ENCODE measurements around the gene CHAT.

CHAT gene

DNA sequence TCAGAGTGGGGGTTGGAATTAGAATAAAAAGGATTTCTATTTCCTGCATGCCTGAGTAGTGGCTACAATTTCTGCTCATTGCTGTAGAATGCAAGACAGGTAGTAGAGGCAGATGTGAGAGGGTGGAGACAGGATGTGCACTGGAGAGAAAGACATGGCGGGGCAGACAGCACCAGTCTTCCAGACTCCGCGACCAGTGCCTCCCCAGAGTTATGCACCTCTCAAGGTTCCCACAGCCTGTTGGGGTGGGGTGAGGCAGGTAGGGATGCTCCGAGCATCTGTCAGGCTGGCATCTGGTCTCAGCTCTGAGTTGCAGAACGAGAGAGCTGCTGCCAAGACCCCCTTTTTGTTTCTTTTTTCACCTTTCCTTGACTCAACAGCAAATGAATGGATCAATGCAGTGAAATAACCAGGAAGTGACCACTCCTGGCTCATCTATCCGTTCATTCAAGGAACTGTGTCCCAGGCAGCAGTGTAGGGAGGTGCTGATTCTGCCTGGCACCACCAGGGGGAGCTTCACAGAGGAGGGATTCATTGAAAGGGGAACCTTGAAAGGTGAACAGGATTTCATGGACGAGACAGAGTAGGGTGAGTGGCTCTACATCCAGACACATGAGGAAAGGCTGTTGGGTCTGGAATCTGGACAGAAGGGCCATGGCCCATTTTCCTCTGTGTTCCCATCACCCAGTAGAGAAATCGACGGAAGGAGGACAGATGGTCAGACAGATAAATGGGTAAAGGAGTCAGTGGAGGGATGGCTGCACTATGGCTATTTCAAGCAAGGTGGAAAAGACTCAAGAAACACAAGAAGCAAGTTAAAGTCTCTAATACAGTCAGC, 20.9 kb upstream of the CHAT start:
- peaks cover 8% of the 10 kb centered on the region for H3K27me3 Mint-ChIP-seq (ENCODE audit: low read depth)

DNA sequence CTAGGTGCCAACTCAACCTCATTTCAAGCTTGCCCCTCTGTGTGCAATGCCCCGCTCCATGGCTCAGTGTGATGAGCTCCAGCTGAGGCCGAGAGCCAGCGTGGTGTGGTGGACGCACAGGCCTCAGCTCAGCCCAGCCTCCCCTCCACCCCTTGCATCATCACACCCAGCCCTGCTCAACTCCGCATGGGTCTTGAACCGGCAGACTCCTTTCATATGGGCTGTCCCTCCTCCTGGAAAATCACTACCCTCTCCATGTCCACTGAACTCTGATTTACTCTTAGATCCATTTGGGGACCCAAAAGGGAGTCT, 20.3 kb upstream of the CHAT start:
- Mint-ChIP-seq H3K36me3 (ENCODE audit: low read depth) (no peaks in the 10 kb centered on the region), H3K9me3 (peaks cover 6% of the 10 kb centered on the region), H3K4me3 (no peak overlapping the region), H3K27ac (no peak overlapping the region), H3K27me3 (ENCODE audit: low read depth) (peaks cover 8% of the 10 kb centered on the region), H3K4me1 (ENCODE audit: low read depth) (peaks cover 3% of the 10 kb centered on the region)
- DNase-seq (ENCODE audit: low spot score): no peak

More for the DNA sequence above, 20.9 kb upstream of the CHAT start:
- peaks cover 6% of the 10 kb centered on the region for H3K9me3 Mint-ChIP-seq
- no peak overlapping the region for H3K4me3 Mint-ChIP-seq
- no peaks in the 10 kb centered on the region for H3K36me3 Mint-ChIP-seq (ENCODE audit: low read depth)
- no peak for DNase-seq (ENCODE audit: low spot score)
- H3K27ac Mint-ChIP-seq: no peak overlapping the region
- peaks cover 3% of the 10 kb centered on the region for H3K4me1 Mint-ChIP-seq (ENCODE audit: low read depth)

DNA sequence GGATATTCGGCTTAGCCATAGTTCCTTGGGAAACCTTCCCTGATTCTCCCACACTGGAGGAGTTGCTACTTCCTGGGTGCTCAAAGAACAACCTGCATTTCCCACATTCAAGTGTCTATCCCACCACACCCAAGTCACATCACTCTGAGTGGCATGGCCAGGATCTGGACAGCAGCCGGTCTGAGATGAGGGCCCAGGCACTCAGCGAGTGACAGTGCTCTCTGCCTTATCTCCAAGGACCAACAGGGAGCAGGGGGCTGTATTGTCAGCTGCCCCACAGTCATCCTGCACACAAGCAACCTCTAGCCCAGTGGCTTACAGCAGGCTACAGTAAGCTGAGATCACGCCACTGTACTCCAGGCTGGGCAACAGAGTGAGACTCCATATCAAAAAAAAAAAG, 19.8 kb upstream of the CHAT start:
- Mint-ChIP-seq H3K9me3 (peaks cover 6% of the 10 kb centered on the region), H3K4me1 (ENCODE audit: low read depth) (peaks cover 3% of the 10 kb centered on the region), H3K27ac (no peak overlapping the region), H3K36me3 (ENCODE audit: low read depth) (no peaks in the 10 kb centered on the region), H3K27me3 (ENCODE audit: low read depth) (peaks cover 8% of the 10 kb centered on the region), H3K4me3 (no peak overlapping the region)
- no peak for DNase-seq (ENCODE audit: low spot score)

DNA sequence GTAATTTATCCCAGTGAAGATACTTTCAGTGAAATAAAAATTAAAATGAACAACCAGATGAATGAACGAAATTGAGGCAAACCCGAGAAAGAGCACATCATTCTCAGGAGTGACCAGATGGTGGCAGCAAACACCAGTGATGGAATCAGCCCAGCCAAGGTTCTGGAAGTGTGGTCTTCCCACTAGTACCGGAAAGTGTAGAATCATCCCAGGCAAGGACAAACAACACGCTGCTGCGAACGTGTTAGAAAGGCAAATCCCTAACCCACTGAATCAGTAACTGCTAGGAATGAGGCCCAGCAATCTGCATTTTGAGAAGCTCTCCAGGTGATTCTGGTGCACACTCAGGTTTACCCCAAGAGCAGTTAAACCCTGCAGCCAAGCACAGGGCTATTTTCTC, 19.2 kb upstream of the CHAT start:
- peaks cover 8% of the 10 kb centered on the region for H3K27me3 Mint-ChIP-seq (ENCODE audit: low read depth)
- no peak for DNase-seq (ENCODE audit: low spot score)
- no peaks in the 10 kb centered on the region for H3K9me3 Mint-ChIP-seq
- H3K4me1 Mint-ChIP-seq (ENCODE audit: low read depth): peaks cover 3% of the 10 kb centered on the region
- no peaks in the 10 kb centered on the region for H3K36me3 Mint-ChIP-seq (ENCODE audit: low read depth)
- H3K4me3 Mint-ChIP-seq: no peak overlapping the region
- no peak overlapping the region for H3K27ac Mint-ChIP-seq

DNA sequence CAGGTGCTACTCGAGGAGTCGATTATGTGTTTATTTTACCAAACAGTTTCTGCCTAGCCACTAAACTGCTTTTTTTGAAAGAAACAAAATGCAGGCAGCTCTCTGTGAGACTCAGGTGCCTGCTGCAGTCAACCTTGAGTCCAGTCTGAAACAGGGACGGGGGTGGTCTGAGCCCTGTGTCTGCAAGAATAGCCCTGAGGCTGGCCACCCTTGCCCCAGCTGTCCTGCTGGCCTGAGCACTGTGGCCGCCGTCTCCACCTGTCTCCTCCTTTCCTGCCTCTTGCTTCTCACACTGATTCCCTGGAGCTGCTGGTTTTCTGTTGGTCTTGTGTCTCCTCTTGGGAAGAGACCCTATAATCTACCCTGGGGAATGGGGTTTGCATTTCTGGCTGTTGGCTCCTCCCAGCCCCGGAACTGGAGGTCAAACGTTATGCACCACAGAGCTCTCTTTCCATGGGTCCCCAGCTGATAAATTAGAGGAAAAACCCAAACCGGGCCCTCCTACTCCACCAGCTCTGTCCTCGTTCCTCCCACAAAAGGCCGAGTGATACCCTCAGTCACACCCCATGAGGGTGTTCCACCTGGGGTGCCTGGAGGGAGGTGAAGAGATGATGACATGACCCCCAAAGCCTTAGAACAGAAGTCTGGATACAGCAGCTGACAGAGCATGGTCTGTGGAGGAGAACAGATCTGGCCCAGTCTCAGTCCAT, 18.7 kb upstream of the CHAT start:
- H3K9me3 Mint-ChIP-seq: no peaks in the 10 kb centered on the region
- no peak overlapping the region for H3K4me3 Mint-ChIP-seq
- H3K4me1 Mint-ChIP-seq (ENCODE audit: low read depth): peaks cover 3% of the 10 kb centered on the region
- H3K27me3 Mint-ChIP-seq (ENCODE audit: low read depth): peaks cover 8% of the 10 kb centered on the region
- no peak for DNase-seq (ENCODE audit: low spot score)
- no peaks in the 10 kb centered on the region for H3K36me3 Mint-ChIP-seq (ENCODE audit: low read depth)
- H3K27ac Mint-ChIP-seq: no peak overlapping the region

DNA sequence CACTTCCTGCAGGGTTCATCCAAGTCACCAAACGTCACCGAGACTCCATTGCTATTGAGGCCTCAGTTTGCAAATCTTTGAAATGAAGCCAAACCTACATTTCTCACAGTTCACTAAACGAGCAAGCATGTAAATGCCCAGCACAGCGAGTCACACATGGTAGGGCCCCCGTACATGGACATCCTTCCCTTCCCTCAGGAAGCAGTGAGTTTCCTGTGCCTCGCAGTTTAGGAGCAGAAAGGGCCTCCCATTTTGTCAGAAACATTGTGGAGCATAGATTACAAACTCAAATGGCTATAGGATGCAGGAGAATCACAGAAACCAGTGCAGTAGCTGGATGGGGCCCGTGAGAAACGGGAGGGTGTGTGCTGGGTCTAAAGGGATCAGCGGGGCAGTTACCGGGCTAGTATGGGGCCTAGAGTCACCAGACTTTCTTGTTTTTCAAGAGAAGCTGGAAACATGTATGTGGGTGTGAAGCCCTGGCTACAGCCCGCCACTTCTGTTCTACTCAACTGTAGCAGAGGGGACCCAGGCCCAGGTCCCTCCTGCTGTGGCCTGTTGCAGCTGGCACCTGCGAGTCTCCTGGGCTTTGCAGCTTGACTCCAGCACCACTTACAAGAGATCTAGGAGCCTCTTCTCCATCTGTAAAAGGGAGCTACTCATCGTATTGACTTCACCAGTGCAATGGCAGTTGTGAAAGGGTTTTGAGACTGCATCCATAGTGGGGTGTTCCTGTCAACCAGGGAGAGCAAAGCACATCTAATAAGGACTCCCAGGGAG, 17.9 kb upstream of the CHAT start:
- Mint-ChIP-seq H3K36me3 (ENCODE audit: low read depth) (no peaks in the 10 kb centered on the region), H3K27ac (no peak overlapping the region), H3K4me1 (ENCODE audit: low read depth) (peaks cover 3% of the 10 kb centered on the region), H3K4me3 (no peak overlapping the region), H3K27me3 (ENCODE audit: low read depth) (peaks cover 8% of the 10 kb centered on the region), H3K9me3 (no peaks in the 10 kb centered on the region)
- no peak for DNase-seq (ENCODE audit: low spot score)

DNA sequence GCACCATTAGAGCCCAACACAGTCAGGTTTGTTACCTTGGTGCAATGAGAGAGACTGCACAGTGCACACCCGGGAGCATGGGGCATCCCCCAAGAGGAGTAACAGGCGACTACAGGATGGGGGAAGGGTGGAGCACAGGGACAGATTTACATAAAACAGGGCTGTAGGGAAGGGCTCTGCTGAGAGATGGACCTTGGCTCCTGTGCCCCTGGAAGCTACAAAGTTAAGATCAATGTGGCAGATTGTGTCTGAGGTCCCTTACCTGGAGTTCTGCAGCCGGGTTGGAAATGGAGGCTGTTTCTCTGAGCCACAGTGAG, 17.4 kb upstream of the CHAT start:
- H3K36me3 Mint-ChIP-seq (ENCODE audit: low read depth): no peaks in the 10 kb centered on the region
- H3K9me3 Mint-ChIP-seq: no peaks in the 10 kb centered on the region
- DNase-seq (ENCODE audit: low spot score): no peak
- no peak overlapping the region for H3K4me3 Mint-ChIP-seq
- H3K27ac Mint-ChIP-seq: no peak overlapping the region
- H3K4me1 Mint-ChIP-seq (ENCODE audit: low read depth): peaks cover 3% of the 10 kb centered on the region
- peaks cover 5% of the 10 kb centered on the region for H3K27me3 Mint-ChIP-seq (ENCODE audit: low read depth)

DNA sequence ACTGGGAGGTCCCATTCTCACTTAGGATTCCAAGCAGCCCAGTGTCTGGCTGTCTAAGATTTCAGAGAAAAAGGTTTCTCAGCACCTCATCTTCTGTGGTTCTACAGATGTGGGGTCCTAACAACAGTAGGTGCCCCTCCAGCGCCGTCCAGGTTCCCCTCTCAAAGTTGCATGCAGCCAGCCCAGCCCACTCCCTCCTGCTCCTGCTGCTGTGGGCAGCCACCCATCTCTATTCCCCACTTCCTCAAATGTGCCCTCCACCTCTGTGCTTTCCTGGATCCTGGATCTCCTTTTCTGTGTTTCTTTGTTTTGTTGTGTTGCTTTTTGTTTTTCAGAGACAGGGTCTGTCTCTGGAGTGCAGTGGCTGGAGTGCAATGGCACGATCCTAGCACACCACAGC, 17.0 kb upstream of the CHAT start:
- no peak for DNase-seq (ENCODE audit: low spot score)
- H3K27ac Mint-ChIP-seq: no peak overlapping the region
- no peaks in the 10 kb centered on the region for H3K36me3 Mint-ChIP-seq (ENCODE audit: low read depth)
- peaks cover 3% of the 10 kb centered on the region for H3K4me1 Mint-ChIP-seq (ENCODE audit: low read depth)
- no peaks in the 10 kb centered on the region for H3K9me3 Mint-ChIP-seq
- H3K27me3 Mint-ChIP-seq (ENCODE audit: low read depth): peaks cover 3% of the 10 kb centered on the region
- H3K4me3 Mint-ChIP-seq: no peak overlapping the region

DNA sequence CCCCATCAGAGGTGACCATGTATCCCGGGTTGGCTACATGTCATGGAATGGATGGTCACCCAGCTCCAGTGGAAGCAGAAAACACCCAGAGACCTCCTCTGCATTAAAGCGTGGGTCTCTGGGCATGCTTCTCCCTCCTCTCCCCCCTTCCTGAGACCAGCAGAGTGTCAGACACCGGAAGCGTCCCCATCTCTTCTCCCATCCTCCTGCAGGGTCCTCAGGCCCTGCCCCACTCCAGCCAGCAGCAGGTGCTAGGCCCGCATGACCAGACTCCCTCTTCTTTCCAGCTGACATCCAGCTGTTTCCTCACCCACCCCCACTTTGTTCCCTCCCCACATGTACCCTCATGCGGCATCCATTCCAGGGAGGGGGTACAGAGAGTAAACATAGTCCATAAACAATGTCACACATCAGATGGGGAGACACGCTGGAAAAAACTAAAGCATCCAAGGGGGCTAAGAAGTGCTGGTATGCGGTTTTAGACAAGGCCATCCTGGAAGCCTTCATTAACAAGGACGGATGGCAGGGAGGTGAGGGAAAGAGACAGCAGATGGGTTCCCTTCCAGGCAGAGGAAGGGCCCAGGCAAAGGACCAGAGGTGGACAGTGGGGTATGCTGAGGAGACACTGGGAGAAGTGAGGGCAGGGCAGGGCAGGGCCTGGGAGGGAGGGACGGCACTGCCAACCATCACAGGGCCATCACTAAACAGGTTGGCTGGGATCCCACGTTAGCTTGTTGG, 16.2 kb upstream of the CHAT start:
- DNase-seq (ENCODE audit: low spot score): no peak
- Mint-ChIP-seq H3K4me3 (no peak overlapping the region), H3K36me3 (ENCODE audit: low read depth) (no peaks in the 10 kb centered on the region), H3K9me3 (no peaks in the 10 kb centered on the region), H3K4me1 (ENCODE audit: low read depth) (peaks cover 3% of the 10 kb centered on the region), H3K27me3 (ENCODE audit: low read depth) (peaks cover 6% of the 10 kb centered on the region), H3K27ac (no peak overlapping the region)

DNA sequence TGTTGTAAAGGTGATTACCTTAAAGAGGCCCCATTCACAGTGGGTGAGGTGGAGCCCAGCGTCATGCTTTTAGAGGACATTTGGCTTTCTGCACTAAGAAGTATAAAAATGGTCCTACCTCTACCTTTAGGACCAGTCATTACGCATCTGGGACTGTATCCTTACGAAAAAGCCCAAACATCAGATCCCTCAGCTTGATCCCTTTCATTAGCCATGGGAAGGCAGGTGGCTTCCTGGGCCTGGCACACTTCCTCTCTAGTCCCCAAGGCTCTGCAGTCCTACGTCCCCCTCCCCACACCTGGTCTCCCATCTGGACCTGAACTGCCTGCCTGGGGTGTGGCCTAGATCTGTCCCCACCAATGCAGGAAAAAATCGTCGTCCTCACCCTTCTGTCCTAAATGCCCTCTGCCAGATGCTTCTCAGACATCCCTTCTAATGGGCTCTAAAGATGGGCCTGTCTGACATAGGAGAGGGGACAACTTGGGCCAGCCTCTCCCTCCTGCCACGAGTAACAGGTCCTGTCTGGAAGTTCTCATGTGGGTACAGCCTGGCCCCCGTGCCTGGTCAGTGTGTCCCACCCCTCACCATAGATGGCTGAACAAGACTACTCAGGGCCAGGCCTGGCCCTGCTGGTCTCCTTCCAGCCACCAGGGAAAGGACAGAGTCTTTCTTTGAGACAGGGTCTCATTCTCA, 15.5 kb upstream of the CHAT start:
- no peak overlapping the region for H3K4me3 Mint-ChIP-seq
- no peaks in the 10 kb centered on the region for H3K4me1 Mint-ChIP-seq (ENCODE audit: low read depth)
- H3K36me3 Mint-ChIP-seq (ENCODE audit: low read depth): no peaks in the 10 kb centered on the region
- H3K27ac Mint-ChIP-seq: no peak overlapping the region
- H3K27me3 Mint-ChIP-seq (ENCODE audit: low read depth): peaks cover 3% of the 10 kb centered on the region
- no peaks in the 10 kb centered on the region for H3K9me3 Mint-ChIP-seq
- no peak for DNase-seq (ENCODE audit: low spot score)

DNA sequence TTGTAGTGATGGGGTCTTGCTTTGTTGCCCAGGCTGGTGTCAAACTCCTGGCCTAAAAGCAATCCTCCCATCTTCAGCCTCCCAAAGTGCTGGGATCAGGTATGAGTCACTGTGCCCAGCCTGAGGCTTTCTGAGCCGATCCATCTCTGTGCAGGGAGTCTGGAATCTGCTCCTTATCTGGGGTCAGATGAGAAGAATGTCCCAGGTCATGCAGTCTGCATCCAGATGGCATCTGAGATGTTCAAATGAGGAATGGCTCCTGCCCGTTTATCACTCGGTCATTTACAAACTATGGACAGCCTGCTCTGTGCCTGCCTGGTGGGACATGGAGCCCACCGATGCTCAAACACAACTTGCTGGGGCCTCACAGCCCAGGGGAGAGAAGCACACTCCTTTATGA, 14.9 kb upstream of the CHAT start:
- Mint-ChIP-seq H3K4me3 (no peak overlapping the region), H3K27ac (no peak overlapping the region), H3K4me1 (ENCODE audit: low read depth) (no peaks in the 10 kb centered on the region), H3K27me3 (ENCODE audit: low read depth) (peaks cover 5% of the 10 kb centered on the region), H3K9me3 (no peaks in the 10 kb centered on the region), H3K36me3 (ENCODE audit: low read depth) (no peaks in the 10 kb centered on the region)
- DNase-seq (ENCODE audit: low spot score): no peak

DNA sequence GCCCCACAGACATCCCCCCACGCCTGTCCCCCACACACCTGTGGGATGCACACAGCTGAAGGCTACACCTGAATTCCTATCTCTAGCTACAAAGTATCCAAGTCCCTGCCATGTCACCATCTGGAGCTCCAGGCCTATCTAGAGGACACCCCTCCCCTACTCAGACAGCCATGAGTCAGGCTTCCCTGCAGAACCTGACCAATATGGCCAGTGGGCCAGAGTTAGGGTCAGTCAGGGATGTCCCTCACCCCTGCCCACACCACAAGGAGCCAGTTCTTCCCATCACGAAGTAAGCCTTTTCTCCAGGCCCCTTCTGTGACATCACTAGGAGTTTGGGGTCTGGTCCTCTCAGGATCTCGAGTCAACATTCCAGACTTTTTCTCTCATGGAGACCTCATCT, 14.3 kb upstream of the CHAT start:
- H3K4me3 Mint-ChIP-seq: no peak overlapping the region
- H3K9me3 Mint-ChIP-seq: no peaks in the 10 kb centered on the region
- no peak for DNase-seq (ENCODE audit: low spot score)
- no peaks in the 10 kb centered on the region for H3K4me1 Mint-ChIP-seq (ENCODE audit: low read depth)
- no peak overlapping the region for H3K27ac Mint-ChIP-seq
- H3K27me3 Mint-ChIP-seq (ENCODE audit: low read depth): peaks cover 7% of the 10 kb centered on the region
- no peaks in the 10 kb centered on the region for H3K36me3 Mint-ChIP-seq (ENCODE audit: low read depth)

DNA sequence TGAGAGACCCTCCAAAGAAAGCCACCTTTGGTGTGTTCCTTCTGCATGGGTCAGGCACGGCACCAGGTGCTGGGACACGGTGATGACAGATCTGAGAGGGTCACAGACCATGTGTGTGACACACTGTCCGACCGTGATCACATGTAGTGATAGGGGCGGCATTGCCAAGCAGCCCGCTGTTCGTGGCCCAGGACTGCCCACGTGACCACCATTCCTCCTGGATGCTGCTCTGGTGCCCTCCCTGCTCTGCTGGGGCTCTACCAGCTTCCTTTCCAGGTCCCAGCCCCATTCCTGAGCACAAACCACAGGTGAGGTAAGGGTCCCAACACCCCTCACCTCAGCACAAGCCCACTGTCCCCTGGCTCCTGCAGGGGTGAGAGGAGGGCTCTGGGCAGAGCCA, 13.8 kb upstream of the CHAT start:
- Mint-ChIP-seq H3K4me3 (no peak overlapping the region), H3K27me3 (ENCODE audit: low read depth) (peaks cover 7% of the 10 kb centered on the region), H3K27ac (no peak overlapping the region), H3K9me3 (no peaks in the 10 kb centered on the region), H3K4me1 (ENCODE audit: low read depth) (no peaks in the 10 kb centered on the region), H3K36me3 (ENCODE audit: low read depth) (no peaks in the 10 kb centered on the region)
- DNase-seq (ENCODE audit: low spot score): no peak
